IMR-90 (cell line): ENCODE measurements around the gene TPO. TPM values are rescaled to one million over a fixed set of nuclear protein-coding genes. Genes with fewer than 3 reads are reported as not detected.

Experiments
- ATAC-seq: fragments of 200-7000 bp; cut with Tn5 transposase; 2 replicates; pipeline ENCODE4 v1.9.1; 2020; ENCODE audit warnings: low read depth, mild to moderate bottlenecking, moderate library complexity
- BruUV-seq: library from RNA; stranded (reverse); fragments of 400-500 nt; replicated peaks from 2 replicates; lab custom pipeline; 2021; lab: Mats Ljungman, UMichigan
- CTCF ChIA-PET: fragments of 300-600 bp; formaldehyde crosslinking; extraction: SDS; loops from one replicate; lab custom pipeline; 2021; ENCODE audit warnings: antibody characterized with exemption; lab: Yijun Ruan, JAX
- POLR2A ChIA-PET: fragments of 300-600 bp; sonication (Branson Sonifier 250); formaldehyde crosslinking; loops from one replicate; lab custom pipeline; 2022; ENCODE audit warnings: antibody characterized with exemption; ENCODE audit not compliant: unreplicated experiment; lab: Charles Lee
- DNase-seq: peaks from one replicate; pipeline ENCODE4 v3.0.0; 2013
- H2AFZ ChIP-seq: replicated peaks from 2 replicates; pipeline ENCODE3; 2013; ENCODE audit warnings: low read length, mild to moderate bottlenecking; ENCODE audit not compliant: poor library complexity
- H2AK5ac ChIP-seq: 2 replicates; pipeline ENCODE4 v1.6.1; 2013; ENCODE audit warnings: low read depth, low read length, inconsistent platforms
- H2AK9ac ChIP-seq: replicated peaks from 2 replicates; pipeline ENCODE3; 2013; ENCODE audit warnings: mild to moderate bottlenecking, low read depth, low read length, moderate library complexity; ENCODE audit not compliant: poor library complexity
- H2BK120ac ChIP-seq: 2 replicates; pipeline ENCODE4 v1.6.1; 2013; ENCODE audit warnings: low read depth, low read length, inconsistent platforms
- H2BK15ac ChIP-seq: 3 replicates; pipeline ENCODE4 v1.6.1; 2013; ENCODE audit warnings: low read depth, low read length, inconsistent platforms
- H2BK20ac ChIP-seq: 2 replicates; pipeline ENCODE4 v1.6.1; 2013; ENCODE audit warnings: low read depth, mild to moderate bottlenecking, inconsistent platforms, low read length, moderate library complexity
- H2BK5ac ChIP-seq: 2 replicates; pipeline ENCODE4 v1.6.1; 2013; ENCODE audit warnings: mild to moderate bottlenecking, low read depth, low read length, inconsistent platforms; ENCODE audit not compliant: poor library complexity, severe bottlenecking
- H3K14ac ChIP-seq: replicated peaks from 2 replicates; pipeline ENCODE4 v1.6.1; 2013; ENCODE audit warnings: low read depth, low read length, inconsistent platforms
- H3K18ac ChIP-seq: 2 replicates; pipeline ENCODE4 v1.6.1; 2013; ENCODE audit warnings: low read depth, low read length, control low read depth
- H3K23ac ChIP-seq: 2 replicates; pipeline ENCODE4 v1.6.1; 2013; ENCODE audit warnings: low read depth, low read length, inconsistent platforms
- H3K27ac ChIP-seq: 2 replicates; pipeline ENCODE4 v1.5.1; 2013; ENCODE audit warnings: mild to moderate bottlenecking, control low read depth, low read length; ENCODE audit not compliant: insufficient read depth
- H3K27me3 ChIP-seq: 2 replicates; pipeline ENCODE4 v1.6.1; 2013; ENCODE audit warnings: low read length; ENCODE audit not compliant: control insufficient read depth, insufficient read depth
- H3K36me3 ChIP-seq: 2 replicates; pipeline ENCODE4 v1.6.1; 2013; ENCODE audit warnings: low read length, mixed read lengths; ENCODE audit not compliant: control insufficient read depth, insufficient read depth
- H3K4ac ChIP-seq: 2 replicates; pipeline ENCODE4 v1.6.1; 2013; ENCODE audit warnings: low read depth, low read length, inconsistent platforms
- H3K4me1 ChIP-seq: 2 replicates; pipeline ENCODE4 v1.6.1; 2013; ENCODE audit warnings: low read length, mixed read lengths; ENCODE audit not compliant: control insufficient read depth, insufficient read depth
- H3K4me2 ChIP-seq: 2 replicates; pipeline ENCODE4 v1.6.1; 2013; ENCODE audit warnings: low read depth, mild to moderate bottlenecking, control low read depth, low read length, moderate library complexity
- H3K4me3 ChIP-seq: 2 replicates; pipeline ENCODE4 v1.5.1; 2013; ENCODE audit warnings: low read depth, mild to moderate bottlenecking, control low read depth, low read length, moderate library complexity; ENCODE audit not compliant: insufficient read depth
- H3K56ac ChIP-seq: 2 replicates; pipeline ENCODE4 v1.6.1; 2013; ENCODE audit warnings: low read length, inconsistent platforms; ENCODE audit not compliant: insufficient read depth; ENCODE audit errors: extremely low read depth
- H3K79me1 ChIP-seq, 2 experiments: 2 replicates each; pipeline ENCODE4 v1.6.1; 2013; ENCODE audit warnings: low read length in 2 of 2, inconsistent platforms in 1 of 2, low read depth in 1 of 2
- H3K9ac ChIP-seq: 2 replicates; pipeline ENCODE4 v1.6.1; 2013; ENCODE audit warnings: low read depth, low read length, control low read depth
- H3K9me1 ChIP-seq: 2 replicates; pipeline ENCODE4 v1.6.1; 2013; ENCODE audit warnings: low read length, inconsistent platforms; ENCODE audit not compliant: insufficient read depth
- H3K9me3 ChIP-seq: 2 replicates; pipeline ENCODE4 v1.6.1; 2013; ENCODE audit warnings: low read length; ENCODE audit not compliant: control insufficient read depth, insufficient read depth
- H4K20me1 ChIP-seq: 2 replicates; pipeline ENCODE4 v1.6.1; 2013; ENCODE audit warnings: low read length, inconsistent platforms; ENCODE audit not compliant: insufficient read depth
- H4K5ac ChIP-seq: 2 replicates; pipeline ENCODE4 v1.6.1; 2013; ENCODE audit warnings: mild to moderate bottlenecking, low read depth, low read length, control low read depth
- H4K8ac ChIP-seq, 2 experiments: 2 replicates each; pipeline ENCODE4 v1.6.1; 2013; ENCODE audit warnings: low read depth in 2 of 2, low read length in 2 of 2, control low read depth in 1 of 2, inconsistent platforms in 1 of 2
- H4K91ac ChIP-seq: 2 replicates; pipeline ENCODE4 v1.6.1; 2013; ENCODE audit warnings: low read depth, low read length, inconsistent platforms; ENCODE audit not compliant: insufficient read depth
- CEBPB ChIP-seq: IDR thresholded peaks from 2 replicates; pipeline ENCODE4 v1.6.1; 2012; ENCODE audit warnings: low read depth, low read length, improper control_type of control experiment
- CHD1 ChIP-seq: IDR thresholded peaks from 2 replicates; pipeline ENCODE4 v1.6.1; 2012; ENCODE audit warnings: low read depth, low read length, improper control_type of control experiment
- FOS ChIP-seq: fragments of 150-350 bp; IDR thresholded peaks from 2 replicates; pipeline ENCODE4 v1.6.1; 2016; ENCODE audit warnings: low read depth, low read length
- MAFK ChIP-seq: IDR thresholded peaks from 2 replicates; pipeline ENCODE4 v1.6.1; 2012; ENCODE audit warnings: low read depth, low read length, improper control_type of control experiment
- MAZ ChIP-seq: IDR thresholded peaks from 2 replicates; pipeline ENCODE4 v1.6.1; 2012; ENCODE audit warnings: low read depth, mild to moderate bottlenecking, low read length, improper control_type of control experiment, moderate library complexity, borderline replicate concordance
- MXI1 ChIP-seq: IDR thresholded peaks from 2 replicates; pipeline ENCODE4 v1.6.1; 2012; ENCODE audit warnings: low read depth, mild to moderate bottlenecking, low read length, moderate library complexity, borderline replicate concordance
- NFE2L2 ChIP-seq: fragments of 150-350 bp; IDR thresholded peaks from 2 replicates; pipeline ENCODE4 v1.6.1; 2016; ENCODE audit warnings: low read depth, mild to moderate bottlenecking, low read length
- RCOR1 ChIP-seq: IDR thresholded peaks from 2 replicates; pipeline ENCODE4 v1.6.1; 2012; ENCODE audit warnings: mild to moderate bottlenecking, low read length, improper control_type of control experiment; ENCODE audit not compliant: insufficient replicate concordance
- RFX5 ChIP-seq: IDR thresholded peaks from 2 replicates; pipeline ENCODE4 v1.8.0; 2012; ENCODE audit warnings: low read depth, mild to moderate bottlenecking, low read length, moderate library complexity
- SMC3 ChIP-seq: fragments of 150-350 bp; IDR thresholded peaks from 2 replicates; pipeline ENCODE4 v1.6.1; 2016; ENCODE audit warnings: low read depth, mild to moderate bottlenecking, antibody characterized with exemption, low read length, moderate library complexity
- WGBS, 2 experiments: methylation state at CpG; one replicate each; pipeline versions ENCODE4 v1.1.5 to v1.1.7; 2013; ENCODE audit warnings: missing lambda C conversion rate in 2 of 2; ENCODE audit not compliant: insufficient read length in 1 of 2; ENCODE audit errors: extremely low coverage in 2 of 2; 5-methylcytosine and 5-hydroxymethylcytosine counted together
- dilution Hi-C: fragments of 300-500 bp; cut with HindIII; formaldehyde crosslinking; loops from one replicate; pipeline ENCODE4 v1.14.3; 2018; ENCODE audit warnings: low sequenced_read_pairs; ENCODE audit not compliant: unreplicated experiment
- in situ Hi-C: fragments of 300-500 bp; cut with MboI; formaldehyde crosslinking; loops from 3 replicates; pipeline ENCODE4 v1.14.3; 2019; ENCODE audit warnings: low sequenced_read_pairs, inconsistent platforms, mixed read lengths
- intact Hi-C: fragments of 100-400 bp; cut with micrococcal nuclease; formaldehyde crosslinking; loops from 2 replicates; pipeline ENCODE4 v1.10.0; 2022
- polyA plus RNA-seq, 3 experiments: library from polyadenylated mRNA; depleted of rRNA; stranded (reverse); fragments of >200 nt; gene quantifications; 2 replicates each; pipeline ENCODE4 v1.2.3, GENCODE V29; 2012; ENCODE audit warnings: low replicate concordance in 1 of 3
- total RNA-seq: library from RNA; depleted of rRNA; stranded (reverse); fragments of >200 nt; gene quantifications from 2 replicates; pipeline ENCODE4 v1.2.3, GENCODE V29; 2012
- TF ChIP-seq, protein P1 (sequence below): conservative IDR thresholded peaks from 2 replicates; pipeline ENCODE4 v1.5.1; 2012; ENCODE audit warnings: mild to moderate bottlenecking, low read depth, low read length, improper control_type of control experiment
- TF ChIP-seq, protein P2 (sequence below): fragments of 150-350 bp; IDR thresholded peaks from 2 replicates; pipeline ENCODE4 v1.6.1; 2016; ENCODE audit warnings: low read depth, mild to moderate bottlenecking, low read length, moderate library complexity, borderline replicate concordance
- TF ChIP-seq, protein P3 (sequence below): fragments of 150-350 bp; IDR thresholded peaks from 2 replicates; pipeline ENCODE4 v1.6.1; 2017; ENCODE audit warnings: mild to moderate bottlenecking, antibody characterized with exemption, low read length, low read depth

The TPO gene
- total and polyA plus RNA-seq, 2 of the 4 experiments (the other 2 are of a cell fraction): not detected

GRCh38 chr2:1422131-1422530 lies 8.9 kb downstream of the TPO start:
- Histone ChIP-seq H2BK20ac (no peak overlapping the region), H2AK5ac (no peak overlapping the region), H4K91ac (no peak overlapping the region), H4K5ac (no peak overlapping the region), H3K4ac (no peak overlapping the region), H3K23ac (no peak overlapping the region), H3K9ac (no peak overlapping the region), H3K79me1 (no peaks in the 10 kb centered on the region), H2BK5ac (no peak overlapping the region), H3K27ac (no peak overlapping the region), H2AK9ac (no peak overlapping the region), H3K27me3 (no peaks in the 10 kb centered on the region), H3K4me2 (no peak overlapping the region), H4K8ac (no peak overlapping the region), H3K4me1 (no peaks in the 10 kb centered on the region), H3K56ac (no peak overlapping the region), H2AFZ (no peak overlapping the region), H4K20me1 (no peaks in the 10 kb centered on the region), H2BK120ac (no peak overlapping the region), H3K4me3 (no peak overlapping the region), H3K9me1 (no peaks in the 10 kb centered on the region), H3K18ac (no peak overlapping the region), H3K14ac (no peak overlapping the region), H3K36me3 (no peaks in the 10 kb centered on the region), H2BK15ac (no peak overlapping the region), H3K9me3 (peaks cover 30% of the 10 kb centered on the region)
- CTCF ChIA-PET: no interaction called here
- WGBS, 2 experiments: 70% methylated on average over 11 of the region's 22 CpGs; no CpG with 5 or more reads in 1 of the 2 experiments
- POLR2A ChIA-PET: no interaction called here
- in situ Hi-C loops: no loop called here
- dilution Hi-C loops: no loop called here
- intact Hi-C loops: no loop called here
- no TSS peak for BruUV-seq
- no peak for DNase-seq
- TF ChIP-seq MAZ (no peak), RFX5 (no peak), MAFK (no peak), SMC3 (no peak), FOS (no peak), NFE2L2 (no peak), MXI1 (no peak), RCOR1 (no peak), CEBPB (no peak), CHD1 (no peak)
- TF ChIP-seq, protein P1, sequence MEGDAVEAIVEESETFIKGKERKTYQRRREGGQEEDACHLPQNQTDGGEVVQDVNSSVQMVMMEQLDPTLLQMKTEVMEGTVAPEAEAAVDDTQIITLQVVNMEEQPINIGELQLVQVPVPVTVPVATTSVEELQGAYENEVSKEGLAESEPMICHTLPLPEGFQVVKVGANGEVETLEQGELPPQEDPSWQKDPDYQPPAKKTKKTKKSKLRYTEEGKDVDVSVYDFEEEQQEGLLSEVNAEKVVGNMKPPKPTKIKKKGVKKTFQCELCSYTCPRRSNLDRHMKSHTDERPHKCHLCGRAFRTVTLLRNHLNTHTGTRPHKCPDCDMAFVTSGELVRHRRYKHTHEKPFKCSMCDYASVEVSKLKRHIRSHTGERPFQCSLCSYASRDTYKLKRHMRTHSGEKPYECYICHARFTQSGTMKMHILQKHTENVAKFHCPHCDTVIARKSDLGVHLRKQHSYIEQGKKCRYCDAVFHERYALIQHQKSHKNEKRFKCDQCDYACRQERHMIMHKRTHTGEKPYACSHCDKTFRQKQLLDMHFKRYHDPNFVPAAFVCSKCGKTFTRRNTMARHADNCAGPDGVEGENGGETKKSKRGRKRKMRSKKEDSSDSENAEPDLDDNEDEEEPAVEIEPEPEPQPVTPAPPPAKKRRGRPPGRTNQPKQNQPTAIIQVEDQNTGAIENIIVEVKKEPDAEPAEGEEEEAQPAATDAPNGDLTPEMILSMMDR: no peak
- TF ChIP-seq, protein P2, sequence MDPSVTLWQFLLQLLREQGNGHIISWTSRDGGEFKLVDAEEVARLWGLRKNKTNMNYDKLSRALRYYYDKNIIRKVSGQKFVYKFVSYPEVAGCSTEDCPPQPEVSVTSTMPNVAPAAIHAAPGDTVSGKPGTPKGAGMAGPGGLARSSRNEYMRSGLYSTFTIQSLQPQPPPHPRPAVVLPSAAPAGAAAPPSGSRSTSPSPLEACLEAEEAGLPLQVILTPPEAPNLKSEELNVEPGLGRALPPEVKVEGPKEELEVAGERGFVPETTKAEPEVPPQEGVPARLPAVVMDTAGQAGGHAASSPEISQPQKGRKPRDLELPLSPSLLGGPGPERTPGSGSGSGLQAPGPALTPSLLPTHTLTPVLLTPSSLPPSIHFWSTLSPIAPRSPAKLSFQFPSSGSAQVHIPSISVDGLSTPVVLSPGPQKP: no peak
- TF ChIP-seq, protein P3, sequence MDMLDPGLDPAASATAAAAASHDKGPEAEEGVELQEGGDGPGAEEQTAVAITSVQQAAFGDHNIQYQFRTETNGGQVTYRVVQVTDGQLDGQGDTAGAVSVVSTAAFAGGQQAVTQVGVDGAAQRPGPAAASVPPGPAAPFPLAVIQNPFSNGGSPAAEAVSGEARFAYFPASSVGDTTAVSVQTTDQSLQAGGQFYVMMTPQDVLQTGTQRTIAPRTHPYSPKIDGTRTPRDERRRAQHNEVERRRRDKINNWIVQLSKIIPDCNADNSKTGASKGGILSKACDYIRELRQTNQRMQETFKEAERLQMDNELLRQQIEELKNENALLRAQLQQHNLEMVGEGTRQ: no peak
- no peak for ATAC-seq
